Medulla oblongata (tissue), 1 donor: ENCODE results near the gene LRRN3.

ENCODE experiments used
- DNase-seq: peaks from one replicate; pipeline ENCODE4 v3.0.0-alpha.2; 2015; ENCODE audit errors: extremely low spot score

LRRN3 gene

GRCh38 chr7:111164442-111164841, 73.5 kb downstream of the LRRN3 start:
- DNase-seq: no peak

DNA sequence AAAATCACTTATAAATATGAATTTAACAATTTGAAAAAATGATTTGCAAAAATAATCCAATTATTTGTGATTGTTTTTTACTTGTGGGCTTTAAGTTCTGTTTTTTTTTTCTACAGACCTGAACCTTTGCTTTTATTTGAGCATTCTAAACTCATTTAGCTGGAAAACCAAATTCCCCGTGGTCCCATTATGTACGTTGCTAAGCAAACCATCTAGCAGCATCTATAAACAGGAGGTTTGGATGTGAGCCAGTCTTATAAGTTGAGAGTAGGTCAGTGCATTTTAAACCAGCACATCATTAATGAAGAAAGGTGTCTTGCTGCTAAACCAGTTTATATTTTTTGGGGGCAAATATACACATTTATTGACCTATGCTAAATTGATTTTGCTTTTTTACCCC, 77.3 kb downstream of the LRRN3 start:
- DNase-seq: no peak

- no peak for DNase-seq
Observed at GRCh38 chr7:111172564-111173257, 81.8 kb downstream of the LRRN3 start.

DNA sequence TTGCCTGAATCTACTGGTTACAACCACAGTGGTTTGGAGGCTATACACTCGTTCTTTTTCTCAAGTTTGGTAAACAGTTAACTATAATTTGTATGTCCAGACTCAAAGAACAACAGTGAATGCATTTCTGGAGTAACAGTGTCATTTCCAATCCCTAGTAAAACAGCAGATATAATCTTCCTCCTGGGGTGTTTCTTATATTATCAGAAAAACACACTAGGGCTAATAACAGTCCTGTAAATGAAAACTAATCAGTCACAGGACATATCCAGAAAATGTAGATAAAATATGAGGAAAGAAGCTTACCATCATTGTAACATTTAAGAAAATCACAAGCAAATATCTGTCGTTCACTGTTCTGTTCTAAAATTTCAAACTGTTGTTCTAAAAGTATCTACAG, 82.6 kb downstream of the LRRN3 start:
- no peak for DNase-seq

DNA sequence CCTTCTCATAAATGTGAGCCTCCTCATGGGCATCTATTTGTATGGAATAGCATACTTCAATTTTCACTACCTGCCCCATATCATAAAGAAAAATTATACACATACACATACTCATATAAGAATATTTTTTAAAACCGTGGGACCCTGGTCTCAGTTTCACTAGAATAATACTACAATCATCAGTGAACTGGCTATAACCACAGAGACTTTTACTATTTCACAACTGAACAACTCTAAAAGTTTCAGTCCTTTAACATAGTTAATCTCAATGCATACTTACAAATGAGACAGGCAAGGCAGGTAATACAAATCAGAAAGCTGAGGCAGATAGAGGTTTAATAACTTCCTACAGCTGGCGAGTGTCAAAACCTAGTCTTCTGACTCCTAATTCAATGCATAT, 83.1 kb downstream of the LRRN3 start:
- DNase-seq: no peak

DNA sequence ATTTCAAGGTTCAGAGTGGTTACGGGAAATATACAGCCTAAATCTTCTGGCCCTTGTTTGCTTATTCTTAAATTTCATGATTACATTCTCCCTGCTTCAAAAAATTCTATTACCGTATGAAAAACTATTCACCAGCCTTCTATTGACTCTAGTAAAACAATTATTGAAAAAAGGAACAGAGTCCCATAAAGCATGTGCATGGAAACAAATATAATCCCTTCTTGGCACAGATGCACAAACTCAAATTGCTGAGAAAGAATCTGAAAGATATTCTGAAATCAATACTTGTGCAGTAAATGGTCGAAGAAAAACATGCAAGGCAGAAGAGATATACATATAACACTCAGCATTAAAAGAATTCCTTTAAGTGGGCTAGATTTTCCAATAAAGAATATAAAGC, 83.6 kb downstream of the LRRN3 start:
- no peak for DNase-seq
